Body of pancreas (tissue), 4 donors: ENCODE measurements around the gene P2RX5. TPM values are rescaled to one million over a fixed set of nuclear protein-coding genes. Genes with fewer than 3 reads are reported as not detected.
"Not testable (repeated sequence)": the region's sequence is repeated elsewhere in the genome, so short reads cannot be mapped to it uniquely, and the experiment has no call there.

Experiments used
- ATAC-seq: fragments of 150-250 bp; one replicate; pipeline ENCODE4 v1.9.1; 2016
- DNase-seq, 4 donors: peaks; one replicate each; pipeline ENCODE4 v3.0.0-alpha.2; 2019
- H3K27ac ChIP-seq, 4 donors: fragments of 200-600 bp; sonication (generic); 1 replicate in 3 of 4; 2 replicates in 1 of 4; pipeline versions ENCODE4 v1.5.1 to v1.6.1; 2016 to 2019; ENCODE audit warnings: mild to moderate bottlenecking in 1 of 4, mixed read lengths in 1 of 4, moderate library complexity in 1 of 4
- H3K27me3 ChIP-seq, 2 donors: fragments of 200-600 bp; sonication (generic); one replicate each; pipeline ENCODE4 v1.6.0; 2016; ENCODE audit warnings: mild to moderate bottlenecking in 1 of 2
- H3K36me3 ChIP-seq, 2 donors: fragments of 200-600 bp; sonication (generic); replicated peaks in 1 of 2; 2 replicates each; pipeline ENCODE4 v1.5.1; 2016; ENCODE audit warnings: low read depth in 2 of 2; ENCODE audit not compliant: insufficient read depth in 1 of 2
- H3K4me1 ChIP-seq: fragments of 200-600 bp; sonication (generic); one replicate; pipeline ENCODE4 v1.6.0; 2016
- H3K4me3 ChIP-seq, 2 donors: fragments of 200-600 bp; sonication (generic); 1 replicate in 1 of 2; 2 replicates in 1 of 2; pipeline ENCODE4 v1.5.1; 2016 to 2019
- H3K9me3 ChIP-seq, 3 donors: fragments of 200-600 bp; sonication (generic); 1 replicate in 2 of 3; 2 replicates in 1 of 3; pipeline ENCODE4 v1.5.1; 2016
- CTCF ChIP-seq, 7 experiments: fragments of 450-650 bp in 4 of 7; fragments of 200-600 bp in 3 of 7; sonication (generic) in 3 of 7; IDR thresholded peaks; one replicate each; pipeline ENCODE4 v1.5.1; 2016 to 2019; ENCODE audit warnings: antibody characterized with exemption in 7 of 7
- POLR2A ChIP-seq, 3 donors: fragments of 450-650 bp; IDR thresholded peaks; one replicate each; pipeline ENCODE4 v1.6.1; 2016; ENCODE audit warnings: antibody characterized with exemption in 3 of 3, mild to moderate bottlenecking in 2 of 3
- WGBS, 2 donors: methylation state at CpG; one replicate each; pipeline ENCODE4 v1.1.5; 2017; 5-methylcytosine and 5-hydroxymethylcytosine counted together
- intact Hi-C: fragments of 100-400 bp; cut with DNase I; formaldehyde crosslinking; loops from one replicate; pipeline ENCODE4 v1.15.1; 2023
- total RNA-seq, 2 donors: library from RNA; depleted of rRNA; stranded (reverse); fragments of >200 nt; gene quantifications; one replicate each; pipeline ENCODE4 v1.1.0, GENCODE V29; 2016

Gene P2RX5
- total RNA-seq, 2 donors from 2014 or later = 0.52 to 0.99 TPM

- Histone ChIP-seq H3K27ac (no peak overlapping the region), H3K9me3 (no peaks in the 10 kb centered on the region), H3K36me3 (no peaks in the 10 kb centered on the region), H3K4me1 (no peaks in the 10 kb centered on the region), H3K27me3 (no peaks in the 10 kb centered on the region), H3K4me3 (no peak overlapping the region)
- no peak for TF ChIP-seq CTCF (IDR thresholded peaks at IDR 0.05)
- no peak for TF ChIP-seq POLR2A (IDR thresholded peaks at IDR 0.05)
- ATAC-seq (no peak), DNase-seq (no peak)
- WGBS, 2 donors = 39 to 60% methylated on average over 3 of the region's 3 CpGs
- intact Hi-C loops = no loop called here
These were observed 12.4 kb upstream of the P2RX5 start for GRCh38 chr17:3708366-3708765.

- H3K27ac ChIP-seq, H3K27me3 ChIP-seq, ATAC-seq, H3K36me3 ChIP-seq, intact Hi-C loops, DNase-seq, H3K9me3 ChIP-seq, H3K4me1 ChIP-seq, H3K4me3 ChIP-seq: not testable (repeated sequence)
- 90 to 93% methylated on average over 1 of the region's 1 CpG for WGBS, 2 donors
These were observed 9.7 kb upstream of the P2RX5 start for GRCh38 chr17:3705718-3705984.

- no peak for ATAC-seq
- 68 to 69% methylated on average over 20 of the region's 20 CpGs for WGBS, 2 donors
- Histone ChIP-seq H3K9me3 (no peaks in the 10 kb centered on the region), H3K27me3 (no peaks in the 10 kb centered on the region), H3K27ac (no peak overlapping the region), H3K4me1 (no peaks in the 10 kb centered on the region), H3K4me3 (no peak overlapping the region), H3K36me3 (no peaks in the 10 kb centered on the region)
- no peak for TF ChIP-seq POLR2A (IDR thresholded peaks at IDR 0.05)
- TF ChIP-seq CTCF (IDR thresholded peaks at IDR 0.05) = no peak
- DNase-seq = no peak
- intact Hi-C loops = no loop called here
These were observed 9.2 kb upstream of the P2RX5 start for GRCh38 chr17:3704931-3705717.

GRCh38 chr17:3702041-3702539 lies 6.1 kb upstream of the P2RX5 start:
- H3K36me3 ChIP-seq, H3K9me3 ChIP-seq, H3K4me1 ChIP-seq, H3K4me3 ChIP-seq, ATAC-seq, intact Hi-C loops, H3K27ac ChIP-seq, DNase-seq, H3K27me3 ChIP-seq: not testable (repeated sequence)
- 69 to 88% methylated on average over 7 of the region's 7 CpGs for WGBS, 2 donors

GRCh38 chr17:3699951-3700350 lies 4.0 kb upstream of the P2RX5 start:
- Histone ChIP-seq H3K4me3 (no peak overlapping the region), H3K27ac (no peak overlapping the region), H3K27me3 (no peaks in the 10 kb centered on the region), H3K4me1 (peaks cover 13% of the 10 kb centered on the region), H3K9me3 (no peaks in the 10 kb centered on the region), H3K36me3 (no peaks in the 10 kb centered on the region)
- DNase-seq (no peak), ATAC-seq (no peak)
- intact Hi-C loops = no loop called here
- no peak for TF ChIP-seq POLR2A (IDR thresholded peaks at IDR 0.05)
- TF ChIP-seq CTCF (IDR thresholded peaks at IDR 0.05) = no peak
- 60 to 81% methylated on average over 1 to 4 of the region's 4 CpGs for WGBS, 2 donors

- ATAC-seq (no peak), DNase-seq (no peak)
- no peak for TF ChIP-seq CTCF (IDR thresholded peaks at IDR 0.05)
- no peak for TF ChIP-seq POLR2A (IDR thresholded peaks at IDR 0.05)
- Histone ChIP-seq H3K36me3 (no peaks in the 10 kb centered on the region), H3K4me3 (no peak overlapping the region), H3K4me1 (peaks cover 15% of the 10 kb centered on the region), H3K27me3 (no peaks in the 10 kb centered on the region), H3K9me3 (no peaks in the 10 kb centered on the region), H3K27ac (no peak overlapping the region)
- 77% methylated on average over 4 of the region's 4 CpGs; no CpG with 5 or more reads in 1 of the 2 donors for WGBS, 2 donors
- intact Hi-C loops = no loop called here
These were observed 2.2 kb upstream of the P2RX5 start for GRCh38 chr17:3698139-3698538.
